WTC11 (cell line): ENCODE results near the gene MOB2. TPM values are rescaled to one million over a fixed set of nuclear protein-coding genes. Genes with fewer than 3 reads are reported as not detected.
A peak's percentile ranks its signal among the peaks of the same experiment; 100 is the strongest.

Experiments
- ATAC-seq: fragments of 200-7000 bp; cut with Tn5 transposase; 2 replicates; pipeline ENCODE4 v1.10.0; 2021; ENCODE audit warnings: mild to moderate bottlenecking, moderate library complexity
- CTCF ChIA-PET: fragments of 300-600 bp; sonication (Branson Sonifier 250); formaldehyde crosslinking; loops from one replicate; lab custom pipeline; 2021; ENCODE audit warnings: antibody characterized with exemption; lab: Charles Lee
- POLR2A ChIA-PET: fragments of 350-600 bp; sonication (Branson Sonifier 250); formaldehyde crosslinking; loops from one replicate; lab custom pipeline; 2021; ENCODE audit warnings: antibody characterized with exemption; lab: Charles Lee
- DNase-seq: peaks from one replicate; pipeline ENCODE4 v3.0.0; 2021; ENCODE audit warnings: low spot score
- H3K27ac Mint-ChIP-seq: 2 replicates; pipeline ENCODE4 v1.8.0; 2021; ENCODE audit warnings: mixed read lengths
- H3K27me3 Mint-ChIP-seq: 2 replicates; pipeline ENCODE4 v1.8.0; 2021; ENCODE audit warnings: low read depth, mild to moderate bottlenecking, moderate library complexity, mixed read lengths
- H3K36me3 Mint-ChIP-seq: 2 replicates; pipeline ENCODE4 v1.8.0; 2021; ENCODE audit warnings: mixed read lengths
- H3K4me1 Mint-ChIP-seq: 2 replicates; pipeline ENCODE4 v1.8.0; 2022; ENCODE audit warnings: mixed read lengths
- H3K4me3 Mint-ChIP-seq: 2 replicates; pipeline ENCODE4 v1.8.0; 2021; ENCODE audit warnings: mild to moderate bottlenecking, moderate library complexity, mixed read lengths
- H3K9me3 Mint-ChIP-seq: 2 replicates; pipeline ENCODE4 v1.8.0; 2021; ENCODE audit warnings: mixed read lengths
- AR ChIP-seq: fragments of 250-450 bp; sonication (Bioruptor Pico); IDR thresholded peaks from 2 replicates; pipeline ENCODE4 v1.9.0; 2021; ENCODE audit warnings: mild to moderate bottlenecking
- GRHL2 ChIP-seq: fragments of 250-450 bp; sonication (Bioruptor Pico); IDR thresholded peaks from 2 replicates; pipeline ENCODE4 v1.8.0; 2022; ENCODE audit warnings: mild to moderate bottlenecking, moderate library complexity; ENCODE audit not compliant: insufficient replicate concordance, severe bottlenecking
- OVOL2 ChIP-seq: fragments of 250-450 bp; sonication (Bioruptor Pico); IDR thresholded peaks from 2 replicates; pipeline ENCODE4 v1.9.0; 2021; ENCODE audit warnings: mild to moderate bottlenecking, borderline replicate concordance
- RORB ChIP-seq: fragments of 250-450 bp; sonication (Bioruptor Pico); IDR thresholded peaks from 2 replicates; pipeline ENCODE4 v1.9.0; 2021; ENCODE audit warnings: mild to moderate bottlenecking
- SMAD3 ChIP-seq: sonication (generic); formaldehyde crosslinking; IDR thresholded peaks from 2 replicates; pipeline ENCODE4 v1.8.0; 2022; ENCODE audit warnings: missing genetic modification reagents, mild to moderate bottlenecking, borderline replicate concordance
- SOX15 ChIP-seq: fragments of 250-450 bp; sonication (Bioruptor Pico); IDR thresholded peaks from 2 replicates; pipeline ENCODE4 v1.9.0; 2021; ENCODE audit warnings: mild to moderate bottlenecking
- ZBTB43 ChIP-seq: sonication (generic); formaldehyde crosslinking; IDR thresholded peaks from 2 replicates; pipeline ENCODE4 v1.8.1; 2023; ENCODE audit warnings: mild to moderate bottlenecking, missing genetic modification reagents
- ZNF263 ChIP-seq: sonication (generic); formaldehyde crosslinking; IDR thresholded peaks from 2 replicates; pipeline ENCODE4 v1.8.1; 2022; ENCODE audit warnings: low read depth, mild to moderate bottlenecking, moderate library complexity, missing genetic modification reagents
- ZNF396 ChIP-seq: fragments of 250-450 bp; sonication (Bioruptor Pico); IDR thresholded peaks from 2 replicates; pipeline ENCODE4 v1.8.0; 2021; ENCODE audit warnings: mild to moderate bottlenecking, moderate library complexity, borderline replicate concordance
- total RNA-seq: library from RNA; stranded (reverse); gene quantifications from 3 replicates; pipeline ENCODE4 v1.2.3, GENCODE V29; 2021
- TF ChIP-seq, protein P1 (sequence below): sonication (generic); formaldehyde crosslinking; IDR thresholded peaks from 2 replicates; pipeline ENCODE4 v1.8.0; 2023; ENCODE audit warnings: mild to moderate bottlenecking, missing genetic modification reagents
- TF ChIP-seq, protein P2 (sequence below): fragments of 250-450 bp; sonication (Bioruptor Pico); IDR thresholded peaks from 2 replicates; pipeline ENCODE4 v1.9.0; 2021; ENCODE audit warnings: moderate library complexity, mild to moderate bottlenecking, inconsistent platforms, borderline replicate concordance
- TF ChIP-seq, protein P3 (sequence below): fragments of 250-450 bp; sonication (Bioruptor Pico); IDR thresholded peaks from 2 replicates; pipeline ENCODE4 v1.9.0; 2021; ENCODE audit warnings: mild to moderate bottlenecking
- TF ChIP-seq, protein P4 (sequence below): sonication (generic); formaldehyde crosslinking; IDR thresholded peaks from 2 replicates; pipeline ENCODE4 v1.8.1; 2023; ENCODE audit warnings: mild to moderate bottlenecking, missing genetic modification reagents, moderate library complexity
- TF ChIP-seq, protein P5 (sequence below): sonication (generic); formaldehyde crosslinking; IDR thresholded peaks from 2 replicates; pipeline ENCODE4 v1.8.1; 2022; ENCODE audit warnings: mild to moderate bottlenecking, missing genetic modification reagents, moderate library complexity, borderline replicate concordance
- TF ChIP-seq, protein P6 (sequence below): fragments of 250-450 bp; sonication (Bioruptor Pico); IDR thresholded peaks from 2 replicates; pipeline ENCODE4 v1.9.0; 2021; ENCODE audit warnings: mild to moderate bottlenecking, borderline replicate concordance

MOB2 gene
- total RNA-seq, 1 experiment from 2014 or later = 21.7 TPM

DNA sequence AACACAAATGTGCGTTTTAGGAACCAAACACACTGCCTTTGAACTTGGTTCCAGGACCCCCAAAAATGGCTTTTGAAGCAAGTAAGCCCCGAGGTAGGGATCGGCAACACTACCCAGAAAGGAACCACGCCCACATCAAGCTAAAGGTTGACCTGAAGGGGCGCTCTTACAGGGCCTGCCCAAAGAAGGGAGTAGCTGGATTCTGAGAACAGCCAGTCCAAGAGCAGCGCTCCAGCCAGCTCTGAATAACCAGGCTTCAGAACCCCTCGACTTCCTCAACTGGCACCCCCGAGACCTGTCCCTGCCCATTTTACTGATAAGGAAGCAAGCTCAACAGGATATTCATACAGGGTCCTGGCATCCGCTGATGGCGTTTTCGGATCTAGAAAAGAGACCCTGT, 18.9 kb upstream of the MOB2 start:
- ATAC-seq = peak; percentile 87
- Mint-ChIP-seq H3K9me3 (no peaks in the 10 kb centered on the region), H3K36me3 (no peaks in the 10 kb centered on the region; the same call in 1 of the 2 replicates), H3K27me3 (no peaks in the 10 kb centered on the region), H3K4me3 (no peak overlapping the region), H3K4me1 (peaks cover 8% of the 10 kb centered on the region), H3K27ac (no peak overlapping the region)
- DNase-seq = peak; percentile 51
- ChIA-PET CTCF (interaction anchor here (0.5 to 1.7 kb wide), 41 partner anchors 9 to 654 kb away, joined by 3 to 16 read pairs (median 4); partner anchors contain the start of genes BRSK2 and MOB2), POLR2A (no interaction called here)
- TF ChIP-seq, protein P1, sequence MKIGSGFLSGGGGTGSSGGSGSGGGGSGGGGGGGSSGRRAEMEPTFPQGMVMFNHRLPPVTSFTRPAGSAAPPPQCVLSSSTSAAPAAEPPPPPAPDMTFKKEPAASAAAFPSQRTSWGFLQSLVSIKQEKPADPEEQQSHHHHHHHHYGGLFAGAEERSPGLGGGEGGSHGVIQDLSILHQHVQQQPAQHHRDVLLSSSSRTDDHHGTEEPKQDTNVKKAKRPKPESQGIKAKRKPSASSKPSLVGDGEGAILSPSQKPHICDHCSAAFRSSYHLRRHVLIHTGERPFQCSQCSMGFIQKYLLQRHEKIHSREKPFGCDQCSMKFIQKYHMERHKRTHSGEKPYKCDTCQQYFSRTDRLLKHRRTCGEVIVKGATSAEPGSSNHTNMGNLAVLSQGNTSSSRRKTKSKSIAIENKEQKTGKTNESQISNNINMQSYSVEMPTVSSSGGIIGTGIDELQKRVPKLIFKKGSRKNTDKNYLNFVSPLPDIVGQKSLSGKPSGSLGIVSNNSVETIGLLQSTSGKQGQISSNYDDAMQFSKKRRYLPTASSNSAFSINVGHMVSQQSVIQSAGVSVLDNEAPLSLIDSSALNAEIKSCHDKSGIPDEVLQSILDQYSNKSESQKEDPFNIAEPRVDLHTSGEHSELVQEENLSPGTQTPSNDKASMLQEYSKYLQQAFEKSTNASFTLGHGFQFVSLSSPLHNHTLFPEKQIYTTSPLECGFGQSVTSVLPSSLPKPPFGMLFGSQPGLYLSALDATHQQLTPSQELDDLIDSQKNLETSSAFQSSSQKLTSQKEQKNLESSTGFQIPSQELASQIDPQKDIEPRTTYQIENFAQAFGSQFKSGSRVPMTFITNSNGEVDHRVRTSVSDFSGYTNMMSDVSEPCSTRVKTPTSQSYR = no peak
- TF ChIP-seq, protein P2, sequence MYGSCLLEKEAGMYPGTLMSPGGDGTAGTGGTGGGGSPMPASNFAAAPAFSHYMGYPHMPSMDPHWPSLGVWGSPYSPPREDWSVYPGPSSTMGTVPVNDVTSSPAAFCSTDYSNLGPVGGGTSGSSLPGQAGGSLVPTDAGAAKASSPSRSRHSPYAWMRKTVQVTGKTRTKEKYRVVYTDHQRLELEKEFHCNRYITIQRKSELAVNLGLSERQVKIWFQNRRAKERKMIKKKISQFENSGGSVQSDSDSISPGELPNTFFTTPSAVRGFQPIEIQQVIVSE = no peak
- no peak for TF ChIP-seq RORB (CRISPR knock-in tag)
- TF ChIP-seq ZNF263 = no peak
- no peak for TF ChIP-seq SMAD3 (CRISPR knock-in tag)
- TF ChIP-seq ZNF396 (CRISPR knock-in tag) = no peak
- no peak for TF ChIP-seq OVOL2 (CRISPR knock-in tag)
- TF ChIP-seq, protein P3, sequence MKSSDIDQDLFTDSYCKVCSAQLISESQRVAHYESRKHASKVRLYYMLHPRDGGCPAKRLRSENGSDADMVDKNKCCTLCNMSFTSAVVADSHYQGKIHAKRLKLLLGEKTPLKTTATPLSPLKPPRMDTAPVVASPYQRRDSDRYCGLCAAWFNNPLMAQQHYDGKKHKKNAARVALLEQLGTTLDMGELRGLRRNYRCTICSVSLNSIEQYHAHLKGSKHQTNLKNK (CRISPR knock-in tag) = no peak
- TF ChIP-seq GRHL2 (CRISPR knock-in tag) = no peak
- TF ChIP-seq, protein P4, sequence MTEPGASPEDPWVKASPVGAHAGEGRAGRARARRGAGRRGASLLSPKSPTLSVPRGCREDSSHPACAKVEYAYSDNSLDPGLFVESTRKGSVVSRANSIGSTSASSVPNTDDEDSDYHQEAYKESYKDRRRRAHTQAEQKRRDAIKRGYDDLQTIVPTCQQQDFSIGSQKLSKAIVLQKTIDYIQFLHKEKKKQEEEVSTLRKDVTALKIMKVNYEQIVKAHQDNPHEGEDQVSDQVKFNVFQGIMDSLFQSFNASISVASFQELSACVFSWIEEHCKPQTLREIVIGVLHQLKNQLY (CRISPR knock-in tag) = no peak
- TF ChIP-seq ZBTB43 (CRISPR knock-in tag) = no peak
- TF ChIP-seq, protein P5, sequence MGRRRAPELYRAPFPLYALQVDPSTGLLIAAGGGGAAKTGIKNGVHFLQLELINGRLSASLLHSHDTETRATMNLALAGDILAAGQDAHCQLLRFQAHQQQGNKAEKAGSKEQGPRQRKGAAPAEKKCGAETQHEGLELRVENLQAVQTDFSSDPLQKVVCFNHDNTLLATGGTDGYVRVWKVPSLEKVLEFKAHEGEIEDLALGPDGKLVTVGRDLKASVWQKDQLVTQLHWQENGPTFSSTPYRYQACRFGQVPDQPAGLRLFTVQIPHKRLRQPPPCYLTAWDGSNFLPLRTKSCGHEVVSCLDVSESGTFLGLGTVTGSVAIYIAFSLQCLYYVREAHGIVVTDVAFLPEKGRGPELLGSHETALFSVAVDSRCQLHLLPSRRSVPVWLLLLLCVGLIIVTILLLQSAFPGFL (CRISPR knock-in tag) = no peak
- TF ChIP-seq SOX15 (CRISPR knock-in tag) = no peak
- TF ChIP-seq, protein P6, sequence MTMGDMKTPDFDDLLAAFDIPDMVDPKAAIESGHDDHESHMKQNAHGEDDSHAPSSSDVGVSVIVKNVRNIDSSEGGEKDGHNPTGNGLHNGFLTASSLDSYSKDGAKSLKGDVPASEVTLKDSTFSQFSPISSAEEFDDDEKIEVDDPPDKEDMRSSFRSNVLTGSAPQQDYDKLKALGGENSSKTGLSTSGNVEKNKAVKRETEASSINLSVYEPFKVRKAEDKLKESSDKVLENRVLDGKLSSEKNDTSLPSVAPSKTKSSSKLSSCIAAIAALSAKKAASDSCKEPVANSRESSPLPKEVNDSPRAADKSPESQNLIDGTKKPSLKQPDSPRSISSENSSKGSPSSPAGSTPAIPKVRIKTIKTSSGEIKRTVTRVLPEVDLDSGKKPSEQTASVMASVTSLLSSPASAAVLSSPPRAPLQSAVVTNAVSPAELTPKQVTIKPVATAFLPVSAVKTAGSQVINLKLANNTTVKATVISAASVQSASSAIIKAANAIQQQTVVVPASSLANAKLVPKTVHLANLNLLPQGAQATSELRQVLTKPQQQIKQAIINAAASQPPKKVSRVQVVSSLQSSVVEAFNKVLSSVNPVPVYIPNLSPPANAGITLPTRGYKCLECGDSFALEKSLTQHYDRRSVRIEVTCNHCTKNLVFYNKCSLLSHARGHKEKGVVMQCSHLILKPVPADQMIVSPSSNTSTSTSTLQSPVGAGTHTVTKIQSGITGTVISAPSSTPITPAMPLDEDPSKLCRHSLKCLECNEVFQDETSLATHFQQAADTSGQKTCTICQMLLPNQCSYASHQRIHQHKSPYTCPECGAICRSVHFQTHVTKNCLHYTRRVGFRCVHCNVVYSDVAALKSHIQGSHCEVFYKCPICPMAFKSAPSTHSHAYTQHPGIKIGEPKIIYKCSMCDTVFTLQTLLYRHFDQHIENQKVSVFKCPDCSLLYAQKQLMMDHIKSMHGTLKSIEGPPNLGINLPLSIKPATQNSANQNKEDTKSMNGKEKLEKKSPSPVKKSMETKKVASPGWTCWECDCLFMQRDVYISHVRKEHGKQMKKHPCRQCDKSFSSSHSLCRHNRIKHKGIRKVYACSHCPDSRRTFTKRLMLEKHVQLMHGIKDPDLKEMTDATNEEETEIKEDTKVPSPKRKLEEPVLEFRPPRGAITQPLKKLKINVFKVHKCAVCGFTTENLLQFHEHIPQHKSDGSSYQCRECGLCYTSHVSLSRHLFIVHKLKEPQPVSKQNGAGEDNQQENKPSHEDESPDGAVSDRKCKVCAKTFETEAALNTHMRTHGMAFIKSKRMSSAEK (CRISPR knock-in tag) = no peak
- no peak for TF ChIP-seq AR
